HG03045 (cell line): ENCODE data around the gene HOXD1.

Experiments used
- ATAC-seq: cut with Tn5 transposase; IDR thresholded peaks from one replicate; pipeline ENCODE4 v1.9.1; 2021; ENCODE audit warnings: mild to moderate bottlenecking, moderate library complexity; ENCODE audit not compliant: unreplicated experiment

Gene HOXD1

DNA sequence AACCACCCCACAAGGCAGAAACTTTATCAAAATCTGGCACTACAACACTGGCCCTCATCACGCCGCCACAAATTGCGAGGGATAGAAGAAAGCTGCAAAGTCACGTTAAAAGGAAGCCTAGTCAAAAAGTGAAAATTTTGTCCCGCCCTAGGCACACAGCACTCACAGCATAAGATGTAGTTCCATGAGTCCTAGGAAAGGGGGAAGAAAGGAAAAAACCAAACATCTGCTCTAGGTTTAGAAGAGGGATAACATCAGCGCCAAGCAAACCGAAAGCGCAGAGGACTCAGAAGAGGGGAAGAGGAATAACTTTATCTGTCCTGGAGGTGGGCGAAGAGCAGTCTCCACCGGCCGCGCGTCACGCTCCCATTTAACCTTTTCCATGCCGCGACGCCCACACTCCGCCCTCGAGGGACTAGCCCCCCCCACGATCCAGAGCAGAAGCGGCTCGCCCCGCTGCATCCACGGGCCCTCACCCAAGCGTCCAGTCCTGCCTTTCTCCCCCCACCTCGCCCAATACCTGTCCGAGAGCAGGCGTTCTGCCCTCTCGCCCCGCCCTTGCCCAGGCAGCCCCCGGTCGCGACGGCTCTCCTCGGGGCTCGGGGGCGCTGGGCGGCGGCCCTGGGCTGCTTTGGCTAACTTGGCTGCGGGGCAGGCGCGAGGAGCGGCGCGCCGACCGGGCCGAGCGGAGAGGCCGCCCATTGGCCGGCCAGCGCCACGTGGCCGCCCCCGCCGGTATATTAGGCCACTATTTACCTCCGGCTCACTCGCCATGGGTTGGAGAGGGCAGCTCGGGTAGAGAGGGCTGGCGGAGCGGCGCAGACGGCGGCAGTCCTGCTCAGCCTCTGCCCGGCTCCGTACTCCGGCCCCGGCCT is at the start of gene HOXD1:
Gene HOXD1 (plus strand): TSS at position 770 of the 875 bp plus-strand sequence. CDS start 134 bp downstream, outside the sequence.
- no peak for ATAC-seq

DNA sequence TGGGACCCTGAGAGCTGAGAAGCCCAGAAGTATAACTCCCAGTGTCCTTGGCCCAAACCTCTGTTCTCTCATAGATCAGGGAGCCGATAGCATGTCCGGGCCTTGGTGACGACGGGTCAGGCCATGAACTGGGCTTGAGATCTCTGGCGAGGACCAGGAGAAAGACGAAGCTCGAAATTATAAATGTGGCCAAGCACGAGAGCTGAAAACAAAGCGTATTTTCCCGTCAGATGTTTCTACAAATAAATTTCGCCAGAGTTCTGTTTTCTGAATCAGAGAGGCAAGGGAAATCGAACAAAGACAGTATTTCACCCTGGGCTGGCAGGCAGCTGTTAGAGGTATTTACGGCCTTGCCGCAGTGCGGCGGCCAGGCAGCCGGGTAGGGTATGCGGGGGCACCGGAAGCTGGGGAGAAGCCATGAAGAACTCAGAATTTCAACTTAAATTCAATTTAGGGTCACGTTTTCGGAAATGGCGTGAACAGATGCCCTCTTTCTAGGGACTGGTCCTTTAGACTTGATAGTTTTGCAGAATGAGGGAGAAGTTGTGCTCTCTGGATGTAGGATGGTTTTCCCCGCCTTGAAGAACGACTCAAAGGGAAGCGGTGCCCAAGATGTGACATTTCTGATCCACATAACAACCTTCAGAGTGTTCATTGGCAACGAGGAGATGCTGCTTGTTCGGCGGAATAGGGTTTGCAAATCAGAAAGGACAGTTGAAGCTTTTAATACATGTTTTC is 49.4 kb upstream of the HOXD1 start:
- no peak for ATAC-seq

GRCh38 chr2:176139661-176140512 is 48.6 kb upstream of the HOXD1 start:
- ATAC-seq: no peak

DNA sequence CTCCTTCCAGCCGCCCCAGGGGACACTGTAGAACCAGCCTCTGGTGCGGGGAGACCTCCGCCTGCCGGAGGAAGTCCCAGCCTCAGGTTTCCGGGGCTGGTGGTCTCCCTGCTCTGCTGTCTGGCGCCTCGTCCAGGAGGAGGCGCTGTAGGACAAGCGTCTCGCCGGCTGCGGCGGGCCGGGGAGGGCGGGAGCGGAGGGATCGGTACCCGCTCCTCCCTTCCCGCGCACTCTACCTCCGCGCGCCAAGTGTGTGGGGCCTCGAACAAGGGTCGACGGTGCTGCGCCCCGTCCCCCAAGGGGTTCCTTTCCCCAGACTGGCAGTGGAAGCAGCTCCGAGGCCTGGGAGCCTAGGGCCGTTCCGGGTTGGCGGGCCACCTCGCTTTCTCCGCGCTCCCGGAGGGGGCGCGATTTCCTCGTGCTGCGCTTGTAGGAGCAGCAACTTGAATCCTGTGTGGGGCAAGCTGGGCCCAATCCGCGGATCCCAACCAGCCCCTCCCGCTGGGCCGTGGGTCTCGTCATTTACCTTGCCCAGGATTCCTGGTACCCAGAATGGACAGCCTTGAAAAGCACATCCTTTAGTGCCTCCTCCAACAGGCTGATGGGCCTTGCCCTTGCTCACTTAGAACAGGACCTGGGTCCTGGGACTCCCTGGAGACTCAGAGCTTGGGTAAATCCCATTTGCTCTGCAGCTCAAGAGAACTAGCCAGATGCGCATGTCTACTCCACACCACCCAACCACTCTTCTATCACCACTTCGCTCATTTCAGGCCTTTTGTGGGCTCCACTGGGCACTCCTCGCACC is 47.8 kb upstream of the HOXD1 start:
- ATAC-seq: peak; percentile 86

DNA sequence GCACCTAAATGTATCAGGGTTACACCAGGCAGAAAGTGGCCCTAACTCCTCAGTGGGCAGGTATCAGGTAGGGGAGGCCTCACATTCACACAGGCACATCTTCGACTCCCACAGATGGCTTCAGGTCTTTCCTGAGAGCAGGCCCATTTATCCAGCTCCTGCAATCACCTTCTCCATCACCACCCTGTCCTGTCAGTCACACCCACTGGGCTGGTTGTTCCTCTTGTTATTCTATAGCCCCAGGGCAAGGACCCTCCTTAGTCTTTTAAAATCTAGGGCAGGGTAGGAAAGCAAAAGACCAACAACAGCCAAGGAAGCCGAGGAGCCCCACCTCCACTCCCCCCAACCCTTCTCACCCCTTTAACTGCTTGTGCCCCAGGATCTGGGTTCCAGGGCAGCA is 46.2 kb upstream of the HOXD1 start:
- ATAC-seq: no peak

GRCh38 chr2:176145085-176145969 is 43.1 kb upstream of the HOXD1 start:
- ATAC-seq: no peak

DNA sequence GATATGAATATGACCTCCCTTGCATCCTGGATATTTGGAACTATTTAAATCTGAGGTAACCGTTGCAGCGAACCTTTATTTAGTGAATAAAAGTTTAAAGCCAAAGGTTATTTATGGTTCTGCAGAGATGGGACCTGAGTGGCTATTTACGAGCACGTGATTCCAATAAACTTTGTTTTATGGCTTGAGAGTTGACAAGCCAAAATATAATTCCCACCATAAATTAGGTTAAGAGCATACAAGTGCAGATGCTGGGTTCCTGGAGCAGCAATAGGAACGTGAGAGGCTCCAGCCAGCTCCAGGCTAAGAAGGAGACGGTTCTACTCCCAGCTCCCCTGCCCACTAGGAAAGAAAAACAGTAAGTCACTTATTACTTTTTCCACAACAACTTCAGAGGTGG is 42.4 kb upstream of the HOXD1 start:
- no peak for ATAC-seq

- ATAC-seq: no peak
These were observed 41.8 kb upstream of the HOXD1 start for GRCh38 chr2:176146645-176147044.

DNA sequence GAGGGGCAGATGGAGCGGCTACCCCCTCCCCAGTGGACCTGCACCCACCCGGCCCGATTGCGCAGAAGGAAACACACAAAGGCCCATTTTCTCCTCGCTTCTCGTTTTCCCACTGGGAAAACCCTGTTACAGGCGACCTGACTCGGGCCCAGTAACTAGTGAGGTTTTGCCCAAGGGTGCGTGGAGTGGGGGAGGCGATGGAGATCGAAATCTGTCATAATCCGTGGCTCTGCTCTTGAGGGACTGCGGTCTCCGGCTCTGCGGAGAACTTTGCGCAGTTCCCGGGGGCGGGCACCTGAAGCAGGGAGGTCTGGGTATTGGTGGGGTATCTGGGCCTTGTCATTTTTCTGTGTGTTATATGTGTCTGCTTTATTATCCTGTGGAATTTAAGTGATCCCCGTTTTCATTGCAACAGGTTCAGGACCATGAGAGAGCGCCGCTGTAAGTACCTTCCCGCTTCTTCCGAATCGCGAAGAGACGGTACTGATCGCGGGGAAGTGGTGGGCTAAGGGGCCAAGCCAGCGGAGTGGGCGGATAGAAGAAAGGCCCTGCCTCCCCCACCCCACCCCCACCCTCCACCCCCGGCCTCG is 41.2 kb upstream of the HOXD1 start:
- no peak for ATAC-seq

DNA sequence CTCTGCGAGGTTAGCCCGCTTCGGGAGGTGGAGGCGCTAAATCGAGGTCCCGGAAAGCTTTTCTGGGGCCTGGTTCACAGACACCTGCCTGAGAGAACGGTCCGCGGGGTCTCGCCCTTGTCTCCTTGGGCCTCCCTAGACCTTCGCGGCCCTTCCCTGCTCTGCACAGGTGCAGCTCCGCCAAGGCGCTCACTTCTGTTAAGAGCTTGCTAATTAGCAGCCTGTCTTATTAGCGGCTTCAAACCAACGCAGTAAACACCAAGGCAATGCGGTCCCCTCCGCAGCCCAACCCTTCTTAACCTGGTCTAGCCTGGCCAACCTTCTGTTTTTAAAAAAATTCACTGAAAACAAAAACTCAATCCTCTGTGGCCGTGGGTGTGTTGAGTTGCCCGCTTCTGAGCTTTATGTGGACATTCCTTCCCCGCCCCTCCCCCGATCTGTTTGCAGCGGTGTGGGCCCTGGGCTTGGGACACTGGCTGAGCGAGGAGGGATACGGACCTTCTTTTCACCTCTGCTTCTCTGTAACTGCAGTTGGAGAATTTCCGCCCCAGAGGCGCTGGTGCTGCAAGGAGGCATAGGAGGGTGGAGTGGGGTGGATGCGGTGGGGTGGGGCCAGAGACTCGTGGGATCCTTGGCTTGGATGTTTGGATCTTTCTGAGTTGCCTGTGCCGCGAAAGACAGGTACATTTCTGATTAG is 40.5 kb upstream of the HOXD1 start:
- ATAC-seq: no peak

GRCh38 chr2:176148751-176149421 is 39.6 kb upstream of the HOXD1 start:
- no peak for ATAC-seq

DNA sequence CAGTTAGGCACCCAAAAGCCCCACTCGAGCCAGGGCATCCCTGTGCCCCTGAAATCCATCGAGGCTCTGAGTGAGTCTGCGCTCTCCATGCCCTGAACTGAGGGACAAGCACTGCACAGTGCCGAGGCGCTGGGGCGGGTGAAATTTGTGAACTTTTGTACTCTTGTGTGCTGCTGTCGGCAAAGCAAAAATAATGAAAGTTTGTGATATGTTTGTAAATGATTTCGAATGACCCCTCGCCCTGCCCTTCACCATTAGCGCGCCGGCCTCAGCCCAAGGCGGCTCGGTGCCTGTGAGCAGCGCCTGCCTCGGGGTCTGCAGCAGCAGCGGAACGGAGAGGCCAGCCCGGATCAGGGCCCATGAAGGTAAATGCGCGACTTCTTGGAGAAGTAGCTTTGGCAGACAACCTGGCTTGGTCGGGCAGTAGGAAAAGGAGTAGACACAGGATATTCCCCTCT is 39.0 kb upstream of the HOXD1 start:
- ATAC-seq: no peak

- no peak for ATAC-seq
These were observed 38.4 kb upstream of the HOXD1 start for GRCh38 chr2:176149939-176150583.

DNA sequence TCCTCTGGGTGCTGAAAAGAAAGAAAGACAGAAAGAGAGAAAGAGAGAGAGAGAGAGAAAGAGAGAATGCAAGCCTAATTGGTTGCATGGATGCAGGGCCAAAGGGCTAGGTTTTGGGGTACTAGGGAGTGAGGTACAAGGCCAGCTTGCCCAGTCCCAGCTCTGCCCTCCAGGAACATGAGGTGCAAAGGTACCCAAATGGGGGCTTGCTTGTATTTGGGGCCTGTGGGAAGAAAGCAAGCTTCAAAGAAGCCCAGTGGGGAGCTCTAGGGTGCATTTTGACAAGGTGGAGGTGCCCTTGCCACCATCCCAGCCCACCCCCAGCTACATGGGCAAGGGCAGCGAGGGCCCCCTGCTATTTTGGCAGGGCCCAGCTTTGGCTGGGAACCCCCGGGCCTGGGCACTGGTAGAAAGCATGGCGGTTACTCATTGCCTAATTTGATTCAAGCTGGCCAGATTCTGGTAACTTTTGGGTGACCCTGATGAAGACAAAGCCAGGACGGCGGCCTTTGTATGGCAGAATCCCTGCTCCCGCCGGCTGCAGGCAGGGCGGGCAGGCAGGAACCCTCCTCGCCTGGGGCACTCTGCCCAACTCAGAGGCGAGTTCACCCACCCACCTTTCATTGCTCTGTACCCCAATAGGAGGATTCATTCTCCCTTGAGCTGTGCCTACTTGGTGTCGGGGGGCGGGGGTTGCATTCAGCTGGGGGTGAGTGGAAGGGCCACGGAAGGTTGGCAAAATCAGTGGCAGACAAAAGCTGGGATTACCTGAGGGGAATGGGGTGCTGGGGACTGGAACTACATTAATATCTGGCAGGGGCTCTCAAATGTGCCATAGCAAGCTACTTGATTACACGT is 37.7 kb upstream of the HOXD1 start:
- ATAC-seq: no peak

- ATAC-seq: no peak
These were observed 36.8 kb upstream of the HOXD1 start, which contains the start of gene HOXD4 for GRCh38 chr2:176151442-176152287. HOXD4 (plus strand) TSS chr2:176151550; CDS start chr2:176151634, 84 bp downstream.
